CD4-positive, alpha-beta T cell treated with Interleukin-10 for 1 hour (primary cell): ENCODE results near the gene PANX2.
"Not testable (repeated sequence)": the region's sequence is repeated elsewhere in the genome, so short reads cannot be mapped to it uniquely, and the experiment has no call there.

ENCODE experiments used
- DNase-seq: peaks from one replicate; pipeline ENCODE4 v3.0.0-alpha.2; 2020

Gene PANX2, protein sequence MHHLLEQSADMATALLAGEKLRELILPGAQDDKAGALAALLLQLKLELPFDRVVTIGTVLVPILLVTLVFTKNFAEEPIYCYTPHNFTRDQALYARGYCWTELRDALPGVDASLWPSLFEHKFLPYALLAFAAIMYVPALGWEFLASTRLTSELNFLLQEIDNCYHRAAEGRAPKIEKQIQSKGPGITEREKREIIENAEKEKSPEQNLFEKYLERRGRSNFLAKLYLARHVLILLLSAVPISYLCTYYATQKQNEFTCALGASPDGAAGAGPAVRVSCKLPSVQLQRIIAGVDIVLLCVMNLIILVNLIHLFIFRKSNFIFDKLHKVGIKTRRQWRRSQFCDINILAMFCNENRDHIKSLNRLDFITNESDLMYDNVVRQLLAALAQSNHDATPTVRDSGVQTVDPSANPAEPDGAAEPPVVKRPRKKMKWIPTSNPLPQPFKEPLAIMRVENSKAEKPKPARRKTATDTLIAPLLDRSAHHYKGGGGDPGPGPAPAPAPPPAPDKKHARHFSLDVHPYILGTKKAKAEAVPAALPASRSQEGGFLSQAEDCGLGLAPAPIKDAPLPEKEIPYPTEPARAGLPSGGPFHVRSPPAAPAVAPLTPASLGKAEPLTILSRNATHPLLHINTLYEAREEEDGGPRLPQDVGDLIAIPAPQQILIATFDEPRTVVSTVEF

DNA sequence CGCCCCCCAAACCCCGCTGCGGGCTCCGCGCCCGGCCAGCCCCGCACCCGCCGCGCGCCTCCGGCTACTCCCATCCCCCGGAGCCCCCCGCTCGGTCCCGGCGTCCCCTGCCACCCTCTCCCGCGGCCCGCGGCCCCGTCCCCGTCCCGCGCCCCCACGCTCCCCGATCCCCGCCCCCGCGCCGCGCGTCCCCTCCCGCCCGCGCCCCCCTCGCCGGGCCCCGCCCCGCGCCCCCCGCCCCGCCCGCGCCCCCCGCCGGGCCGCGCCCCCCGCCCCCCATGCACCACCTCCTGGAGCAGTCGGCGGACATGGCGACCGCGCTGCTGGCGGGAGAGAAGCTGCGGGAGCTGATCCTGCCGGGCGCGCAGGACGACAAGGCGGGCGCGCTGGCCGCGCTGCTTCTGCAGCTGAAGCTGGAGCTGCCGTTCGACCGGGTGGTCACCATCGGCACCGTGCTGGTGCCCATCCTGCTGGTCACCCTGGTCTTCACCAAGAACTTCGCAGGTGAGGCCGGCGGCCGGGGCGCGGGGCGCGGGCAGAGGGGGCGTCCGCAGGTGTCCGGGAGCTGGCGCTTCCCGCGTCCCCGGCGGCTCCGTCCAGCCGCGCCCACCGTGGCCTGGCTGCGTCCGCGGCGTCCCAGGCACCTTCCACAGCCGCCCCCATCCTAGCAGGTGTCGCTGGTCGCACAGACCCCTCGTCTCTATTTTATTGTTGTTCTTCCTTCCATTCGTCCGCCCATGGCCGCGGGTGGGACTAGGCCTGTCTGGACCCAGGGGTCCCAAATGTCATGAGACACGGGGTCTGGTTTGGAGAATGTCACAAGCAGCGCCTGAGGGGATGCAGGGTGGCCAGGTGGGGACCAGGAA is at the start of gene PANX2:
Gene PANX2, plus strand, starts transcription at position 279 of the 866 bp plus-strand sequence. Its CDS starts 0 bp downstream, at position 279.
- DNase-seq, result no peak

DNA sequence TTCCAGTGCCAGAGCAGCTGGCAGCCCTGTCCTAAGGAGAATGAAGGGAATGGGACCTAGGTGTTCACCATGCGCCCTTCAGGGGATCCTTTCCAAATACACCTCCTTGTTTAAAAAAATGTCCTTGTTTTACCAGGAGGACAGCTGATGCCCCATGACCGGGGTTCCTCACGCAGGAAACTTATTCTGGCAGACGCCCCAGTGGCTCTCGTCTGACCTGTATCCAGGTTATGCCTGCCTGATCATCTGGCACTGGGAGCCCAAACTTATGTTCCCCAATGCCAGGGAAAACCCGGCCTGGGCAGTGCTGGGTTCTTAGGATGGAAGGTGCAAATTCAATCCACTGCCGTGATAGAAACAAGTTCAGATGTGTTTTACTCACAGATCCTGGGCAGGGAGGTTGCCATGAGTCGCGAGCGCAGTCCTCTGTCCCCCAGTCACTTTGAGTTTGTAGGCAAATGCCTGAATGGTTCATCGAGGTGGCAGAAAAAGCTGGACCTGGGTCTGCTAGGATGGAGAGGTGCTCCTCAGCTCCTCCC is 49.3 kb upstream of the PANX2 start:
- no peak for DNase-seq

DNA sequence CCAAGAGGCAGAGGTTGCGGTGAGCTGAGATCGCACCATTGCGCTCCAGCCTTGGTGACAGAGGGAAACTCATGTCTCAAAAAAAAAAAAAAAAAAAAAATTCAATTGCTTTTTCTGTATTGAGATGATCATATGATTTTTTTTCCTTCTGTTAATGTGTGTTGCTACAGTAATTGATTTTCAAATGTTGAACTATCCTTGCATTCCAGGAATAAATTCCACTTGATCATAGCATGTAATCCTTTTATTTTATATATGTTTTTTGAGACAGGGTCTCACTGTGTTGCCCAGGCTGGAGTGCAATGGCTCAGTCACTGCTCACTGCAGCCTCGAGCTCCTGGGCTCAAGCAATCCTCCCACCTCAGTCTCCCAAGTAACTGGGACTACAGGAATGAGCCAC is 47.4 kb upstream of the PANX2 start:
- no peak for DNase-seq

DNA sequence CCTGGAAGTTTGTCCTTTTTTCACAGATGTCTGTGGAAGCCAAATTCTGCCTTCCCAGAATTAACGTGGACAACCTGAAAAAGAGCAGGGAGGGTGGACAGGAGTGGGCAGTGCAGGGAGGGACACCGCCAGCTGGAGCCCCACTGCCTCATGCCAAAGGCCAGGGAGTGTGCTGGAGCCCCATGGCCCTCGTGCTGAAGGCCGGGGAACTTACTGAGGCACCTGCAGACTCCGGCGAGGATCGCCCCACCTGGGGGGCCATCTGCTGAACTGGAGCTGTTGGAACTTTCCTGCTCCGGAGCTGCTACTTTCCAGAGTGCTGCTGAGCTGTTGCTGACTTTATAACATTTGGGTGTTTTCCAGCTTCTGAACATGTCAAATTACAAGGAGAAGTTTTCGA is 45.5 kb upstream of the PANX2 start:
- no peak for DNase-seq

DNA sequence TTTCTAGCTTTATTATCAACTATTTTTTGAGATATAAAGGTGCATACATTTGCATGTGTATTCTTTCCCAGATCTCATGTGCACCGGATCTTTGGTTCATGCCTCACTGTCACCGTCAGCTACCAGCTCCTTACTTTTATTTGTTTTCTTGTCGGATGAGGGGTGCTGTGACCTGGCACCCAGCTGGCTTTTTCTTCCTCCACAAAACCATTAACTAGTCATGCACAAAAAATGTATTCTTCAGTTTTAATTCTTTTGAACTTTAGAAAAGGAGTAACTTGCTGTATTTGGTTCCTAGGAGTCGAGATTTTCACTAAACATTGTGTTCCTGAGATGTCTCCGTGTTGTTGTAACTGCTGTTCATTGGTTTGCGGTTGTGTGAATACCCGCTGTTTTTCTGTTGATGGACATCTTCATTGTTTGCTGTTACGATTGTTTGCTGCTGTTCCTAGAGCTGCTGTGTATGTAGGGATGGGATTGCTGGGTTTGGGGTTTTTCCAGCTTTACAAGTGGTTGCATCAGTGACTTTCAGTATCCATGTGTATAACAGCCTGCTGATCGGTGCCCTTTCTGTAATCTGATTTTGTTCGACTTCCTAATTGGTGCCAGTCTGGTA is 41.3 kb upstream of the PANX2 start:
- no peak for DNase-seq

DNA sequence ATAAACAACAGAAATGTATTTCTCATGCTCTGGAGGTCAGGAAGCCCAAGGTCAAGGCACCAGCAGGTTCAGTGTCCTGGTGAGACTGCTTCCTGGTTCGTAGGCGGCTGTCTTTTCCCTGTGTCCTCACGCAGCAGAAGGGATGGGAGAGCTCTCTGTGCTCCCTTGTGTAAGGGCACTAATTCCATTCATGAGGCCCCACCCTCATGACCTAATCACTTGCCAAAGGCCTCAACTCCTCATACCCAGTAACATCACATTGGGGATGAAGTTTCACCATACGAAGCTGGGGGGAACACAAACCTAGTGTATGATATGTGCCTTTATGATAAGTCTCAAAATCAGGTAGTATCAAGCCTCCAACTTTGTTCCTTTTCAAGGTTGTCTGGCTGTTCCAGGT is 38.6 kb upstream of the PANX2 start:
- DNase-seq, result no peak

DNA sequence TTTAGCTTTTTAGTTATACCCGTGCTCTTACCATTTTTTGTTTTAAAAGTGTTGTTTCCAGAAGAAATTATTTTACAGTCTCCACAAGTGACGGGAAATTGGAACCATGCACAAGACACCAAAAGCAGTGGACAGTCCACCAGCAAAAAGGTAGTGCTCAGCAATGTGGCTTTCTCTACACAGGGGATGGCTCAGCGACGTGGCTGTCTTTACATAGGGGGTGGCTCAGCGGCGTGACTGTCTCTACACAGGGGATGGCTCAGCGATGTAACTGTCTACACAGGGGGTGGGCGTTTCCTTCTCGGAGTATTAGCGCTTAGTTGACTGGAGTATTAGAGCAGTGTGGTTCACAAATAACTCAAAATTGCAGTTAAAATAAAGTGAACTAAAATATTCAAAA is 36.0 kb upstream of the PANX2 start:
- no peak for DNase-seq

DNA sequence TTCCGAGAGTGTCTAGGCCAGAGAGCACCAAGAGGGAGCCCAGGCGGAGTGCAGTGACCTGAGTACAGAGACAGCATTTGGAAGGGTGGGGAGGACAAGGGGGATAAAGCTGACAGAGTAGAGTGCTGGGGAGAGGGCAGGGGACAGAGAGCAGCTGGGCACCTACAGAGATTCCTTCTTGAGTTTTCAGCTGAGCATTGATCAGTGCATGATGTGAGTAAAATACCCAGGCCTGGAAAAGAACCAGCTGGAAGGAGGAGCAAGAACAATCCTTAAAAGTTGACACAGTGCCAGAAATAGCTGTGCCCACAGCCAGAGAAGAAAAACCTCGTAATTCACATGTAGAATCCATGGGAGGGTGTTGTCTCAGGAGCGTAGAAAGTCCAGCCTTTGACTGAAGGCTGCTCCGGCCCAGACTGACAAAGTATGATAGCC is 33.9 kb upstream of the PANX2 start:
- DNase-seq, result no peak

DNA sequence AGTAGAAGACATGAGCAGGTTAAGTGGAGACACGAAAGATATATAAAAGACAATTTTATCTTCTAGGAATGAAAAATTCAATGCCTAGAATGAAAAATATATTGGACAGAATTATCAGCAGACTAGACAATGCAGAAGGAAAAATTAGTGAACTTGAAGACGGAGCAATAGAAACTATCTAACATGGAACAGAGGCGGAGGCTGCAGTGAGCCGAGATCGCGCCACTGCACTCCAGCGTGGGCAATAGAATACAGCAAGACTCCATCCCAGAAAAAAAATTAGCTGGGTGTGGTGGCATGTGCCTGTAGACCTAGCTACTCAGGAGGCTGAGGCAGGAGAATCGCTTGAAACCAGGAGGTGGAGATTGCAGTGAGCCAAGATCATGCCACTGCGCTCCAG is 33.3 kb upstream of the PANX2 start:
- not testable (repeated sequence) for DNase-seq

DNA sequence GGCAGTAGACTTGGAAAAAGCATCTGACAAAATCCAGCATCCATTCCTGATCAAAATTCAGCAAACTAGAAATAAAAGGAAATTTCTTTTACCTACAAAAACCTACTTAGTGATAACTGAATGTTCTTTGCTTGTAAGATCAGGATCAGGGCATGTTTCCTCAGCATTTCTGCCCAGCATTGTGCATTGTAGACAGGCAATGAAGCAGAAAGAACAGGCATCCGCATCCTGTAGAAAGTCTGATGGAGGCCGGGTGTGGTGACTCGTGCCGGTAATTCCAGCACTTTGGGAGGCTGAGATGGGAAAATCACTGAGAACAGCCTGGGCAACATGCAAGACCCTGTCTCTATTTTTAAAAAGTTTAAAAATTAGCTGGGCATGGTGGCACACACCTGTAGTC is 32.5 kb upstream of the PANX2 start:
- no peak for DNase-seq

DNA sequence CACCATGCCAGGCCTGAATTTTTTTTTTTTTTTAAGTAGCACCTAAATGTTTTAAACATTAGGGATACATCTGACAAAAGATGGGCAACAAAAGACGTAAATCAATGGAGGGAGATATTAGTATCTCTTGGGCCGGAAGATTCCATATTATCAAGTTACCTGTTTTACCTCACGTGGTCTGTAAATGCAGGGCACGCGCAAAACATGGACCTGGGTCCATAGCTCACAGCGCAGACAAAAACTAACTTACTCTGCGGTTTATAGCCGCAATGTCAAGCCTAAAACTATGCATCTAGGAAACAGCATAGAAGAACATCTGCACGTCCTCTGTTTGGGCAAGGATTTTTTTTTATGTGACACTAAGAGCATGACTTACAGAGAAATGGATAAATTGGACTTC is 31.5 kb upstream of the PANX2 start:
- DNase-seq, result no peak

DNA sequence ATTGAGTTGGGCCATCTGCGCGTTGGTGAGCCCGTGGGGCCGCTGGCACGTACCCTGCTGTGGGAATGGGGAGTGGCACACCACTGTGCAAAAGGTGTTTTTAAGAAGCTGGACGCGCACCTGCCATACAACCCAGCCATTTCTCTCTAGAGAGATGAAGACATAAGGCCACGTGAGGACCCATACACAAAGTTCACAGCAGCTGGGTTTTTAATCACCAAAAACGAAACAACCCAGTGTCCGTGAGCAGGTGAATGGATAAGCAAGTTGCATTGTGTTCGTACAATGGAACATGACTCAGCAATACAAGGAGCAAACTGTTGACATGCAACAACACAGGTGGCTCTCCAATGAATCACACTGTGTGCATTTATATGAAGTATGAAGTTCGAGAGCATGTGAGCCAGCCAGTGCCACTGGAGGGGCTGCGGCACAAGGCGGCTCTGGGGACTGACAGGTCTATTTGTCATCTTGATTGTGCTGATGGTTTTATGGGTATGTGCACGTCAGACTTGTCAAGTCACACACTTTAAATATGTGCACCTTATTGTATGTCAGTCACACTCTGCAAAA is 30.6 kb upstream of the PANX2 start:
- no peak for DNase-seq

DNA sequence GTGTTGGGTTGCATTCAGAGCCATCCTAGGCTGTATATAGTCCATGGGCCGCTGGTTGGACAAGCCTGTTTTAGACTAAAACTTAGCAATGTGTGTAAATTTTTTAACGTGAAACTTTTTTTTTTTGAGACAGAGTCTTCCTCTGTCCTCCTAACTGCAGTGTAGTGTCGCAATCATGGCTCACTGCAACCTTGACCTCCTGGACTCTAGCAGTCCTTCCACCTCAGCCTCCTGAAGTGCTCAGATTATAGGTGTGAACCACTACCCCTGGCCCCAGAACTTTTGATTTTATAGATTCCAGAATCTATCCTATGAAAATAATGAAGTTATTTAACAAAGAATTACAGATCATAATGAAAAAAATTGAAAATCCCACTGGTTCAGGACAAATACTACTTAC is 29.9 kb upstream of the PANX2 start:
- DNase-seq, result no peak

DNA sequence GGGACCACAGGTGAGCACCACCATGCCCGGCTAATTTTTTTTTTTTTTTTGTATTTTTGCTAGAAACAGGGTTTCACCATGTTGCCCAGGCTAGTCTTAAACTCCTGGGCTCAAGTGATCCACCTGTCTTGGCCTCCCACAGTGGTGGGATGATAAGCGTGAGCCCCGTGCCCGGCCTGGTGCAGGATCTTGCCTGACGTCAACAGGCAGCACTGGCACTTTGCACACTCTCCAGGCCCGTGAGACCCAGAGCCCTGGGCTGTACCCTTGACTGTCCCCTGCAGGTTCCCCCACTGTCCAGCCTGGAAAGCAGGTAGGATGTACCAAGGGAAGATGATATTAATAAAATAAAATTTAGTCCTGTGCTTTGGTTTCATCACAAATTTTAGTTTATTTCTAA is 29.1 kb upstream of the PANX2 start:
- no peak for DNase-seq

DNA sequence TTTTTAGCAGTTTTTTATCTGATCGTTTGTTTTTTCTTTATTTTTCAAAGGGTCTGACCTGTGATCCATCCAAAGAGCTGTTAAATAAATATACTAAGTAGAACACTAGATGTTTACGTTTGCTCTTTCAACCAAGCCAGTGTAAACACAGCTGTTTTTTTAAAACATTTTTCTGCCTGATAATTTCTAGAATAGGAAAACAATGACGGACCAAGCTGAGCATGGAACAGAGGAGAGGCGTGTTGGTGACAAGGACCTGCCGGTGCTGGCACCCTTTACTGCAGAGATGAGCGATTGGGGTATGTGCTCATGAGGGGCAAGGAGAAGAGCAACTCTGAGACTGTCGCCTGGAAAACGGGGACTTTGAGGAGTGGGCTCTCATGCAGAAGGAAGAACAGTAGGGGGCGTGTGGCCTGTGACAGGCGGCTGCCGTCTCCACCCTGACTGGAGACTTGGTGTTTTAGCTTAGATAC is 28.6 kb upstream of the PANX2 start:
- DNase-seq, result no peak

DNA sequence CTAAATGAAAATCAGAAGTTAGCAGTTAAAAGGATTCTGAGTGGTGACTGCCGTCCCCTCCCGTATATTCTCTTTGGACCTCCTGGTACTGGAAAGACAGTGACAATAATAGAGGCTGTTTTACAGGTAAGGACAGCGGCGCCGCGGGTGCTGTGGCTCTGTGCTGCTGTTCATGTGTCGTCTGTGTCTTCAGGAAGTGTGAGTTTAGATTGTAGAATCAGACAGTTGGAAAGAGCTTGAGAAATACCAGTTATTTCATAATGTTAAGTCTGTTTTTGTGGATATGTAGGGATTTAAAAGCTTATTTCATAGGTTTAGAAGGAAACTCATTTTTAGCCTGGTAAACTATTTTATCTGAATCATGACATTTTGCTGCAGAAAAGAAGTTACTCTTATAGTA is 27.4 kb upstream of the PANX2 start:
- DNase-seq, result no peak

DNA sequence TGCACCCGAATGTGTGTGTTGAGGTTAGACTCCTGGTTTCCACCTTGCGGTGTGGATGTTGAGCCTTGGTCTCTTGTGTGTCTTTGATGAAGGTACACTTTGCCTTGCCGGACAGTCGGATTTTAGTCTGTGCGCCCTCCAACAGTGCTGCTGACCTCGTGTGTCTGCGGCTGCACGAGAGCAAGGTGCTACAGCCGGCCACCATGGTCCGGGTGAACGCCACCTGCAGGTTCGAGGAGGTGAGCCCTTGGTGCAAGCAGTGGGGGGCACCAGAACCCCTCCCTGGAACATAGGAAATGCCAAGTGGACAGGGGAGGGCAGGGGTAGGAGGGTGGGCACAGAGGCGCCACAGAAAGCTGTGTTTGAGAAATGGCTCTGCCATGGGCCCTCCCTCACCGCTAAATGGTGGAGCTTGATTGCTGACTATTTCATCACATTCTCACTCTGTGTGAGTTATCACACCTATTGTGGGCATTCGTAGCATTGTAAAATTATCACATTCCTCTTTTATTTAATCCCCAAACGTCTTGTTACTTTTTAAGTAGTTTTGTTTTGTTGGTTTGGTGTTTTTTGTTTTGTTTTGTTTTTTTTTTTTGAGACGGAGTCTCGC is 26.4 kb upstream of the PANX2 start:
- no peak for DNase-seq

DNA sequence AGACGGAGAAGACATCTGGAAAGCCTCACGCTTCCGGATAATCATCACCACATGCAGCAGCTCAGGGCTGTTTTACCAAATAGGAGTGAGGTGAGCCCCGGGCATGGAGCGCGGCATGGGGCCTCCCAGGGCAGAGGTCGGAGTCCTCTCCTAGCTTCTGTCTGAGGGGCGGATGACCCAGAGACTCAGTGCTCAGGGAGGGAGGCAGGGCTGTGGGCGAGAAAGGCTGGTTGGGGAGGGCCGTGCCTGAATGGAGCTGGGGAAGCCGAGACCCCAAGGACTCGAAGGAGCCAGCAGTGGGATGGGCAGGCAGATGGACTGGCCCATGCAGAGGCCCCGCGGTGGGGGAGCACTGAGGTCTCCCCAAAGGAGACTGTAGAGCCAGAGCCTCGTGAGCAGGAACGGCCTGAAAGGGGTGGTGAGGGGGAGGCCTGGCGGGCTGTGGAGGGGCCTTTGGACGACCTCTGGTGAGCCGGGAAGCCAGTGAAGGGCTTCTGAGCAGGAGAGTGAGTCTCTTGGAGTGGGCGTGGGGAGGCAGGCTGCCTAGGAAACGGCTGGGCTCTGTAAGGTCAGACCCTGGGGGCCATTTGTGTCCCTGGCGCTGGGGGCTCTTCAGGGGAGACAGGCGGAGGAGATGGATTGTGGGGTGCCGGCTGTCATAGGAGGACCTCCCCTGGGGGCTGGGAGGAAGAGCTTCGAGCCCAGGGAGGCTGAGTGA is 24.7 kb upstream of the PANX2 start:
- DNase-seq, result no peak

DNA sequence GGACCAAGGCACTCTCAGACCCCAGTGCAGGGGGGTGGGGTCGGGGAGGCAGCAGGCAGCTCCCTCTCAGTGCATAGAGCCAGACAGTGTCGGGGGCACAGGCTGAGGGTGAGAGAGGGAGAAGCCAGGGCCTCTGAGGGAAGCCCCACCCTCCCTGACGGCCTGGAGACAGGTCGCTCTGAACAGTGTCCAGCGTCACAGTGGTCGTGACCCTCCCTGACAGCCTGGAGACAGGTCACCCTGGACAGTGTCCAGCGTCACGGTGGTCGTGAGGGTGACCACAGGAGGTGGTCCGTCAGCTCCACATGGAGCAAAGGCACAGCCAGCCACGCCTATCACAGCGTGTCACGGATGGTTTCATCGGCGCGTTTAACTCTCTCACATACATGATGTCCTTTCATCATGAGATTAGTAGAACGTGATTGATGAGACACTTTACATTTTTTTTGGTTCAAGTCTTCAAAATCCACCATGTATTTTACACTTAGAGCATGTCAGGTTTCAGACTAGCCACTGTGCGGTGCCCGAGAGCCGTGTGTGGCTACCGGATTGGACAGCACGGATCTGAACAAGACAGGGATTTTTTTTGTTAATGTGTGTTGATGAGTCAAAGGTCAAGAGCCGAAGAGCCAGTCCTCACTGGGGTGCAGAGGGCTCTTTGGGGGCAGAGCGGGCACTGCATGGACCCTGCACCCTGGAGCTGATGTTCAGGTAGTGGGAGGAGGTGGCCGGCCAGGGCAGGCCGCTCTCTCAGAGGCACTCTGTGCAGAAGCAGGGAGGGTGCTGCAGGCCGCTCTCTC is 23.9 kb upstream of the PANX2 start:
- DNase-seq, result peak; percentile 12
